GM12865 (cell line): Measurements from ENCODE around the gene DLG1.

Source experiments
- DNase-seq: peaks from one replicate; pipeline ENCODE4 v3.0.0; 2010; ENCODE audit warnings: low read depth
- H3K4me3 ChIP-seq: 2 replicates; pipeline ENCODE4 v1.5.1; 2011; ENCODE audit warnings: mild to moderate bottlenecking, low read depth, low read length, control low read depth
- TF ChIP-seq, protein P1 (sequence below): IDR thresholded peaks from 2 replicates; pipeline ENCODE4 v1.5.1; 2011; ENCODE audit warnings: low read length, control low read depth, low read depth, inconsistent platforms; ENCODE audit not compliant: insufficient read depth; ENCODE audit errors: missing control alignments

The DLG1 gene

DNA sequence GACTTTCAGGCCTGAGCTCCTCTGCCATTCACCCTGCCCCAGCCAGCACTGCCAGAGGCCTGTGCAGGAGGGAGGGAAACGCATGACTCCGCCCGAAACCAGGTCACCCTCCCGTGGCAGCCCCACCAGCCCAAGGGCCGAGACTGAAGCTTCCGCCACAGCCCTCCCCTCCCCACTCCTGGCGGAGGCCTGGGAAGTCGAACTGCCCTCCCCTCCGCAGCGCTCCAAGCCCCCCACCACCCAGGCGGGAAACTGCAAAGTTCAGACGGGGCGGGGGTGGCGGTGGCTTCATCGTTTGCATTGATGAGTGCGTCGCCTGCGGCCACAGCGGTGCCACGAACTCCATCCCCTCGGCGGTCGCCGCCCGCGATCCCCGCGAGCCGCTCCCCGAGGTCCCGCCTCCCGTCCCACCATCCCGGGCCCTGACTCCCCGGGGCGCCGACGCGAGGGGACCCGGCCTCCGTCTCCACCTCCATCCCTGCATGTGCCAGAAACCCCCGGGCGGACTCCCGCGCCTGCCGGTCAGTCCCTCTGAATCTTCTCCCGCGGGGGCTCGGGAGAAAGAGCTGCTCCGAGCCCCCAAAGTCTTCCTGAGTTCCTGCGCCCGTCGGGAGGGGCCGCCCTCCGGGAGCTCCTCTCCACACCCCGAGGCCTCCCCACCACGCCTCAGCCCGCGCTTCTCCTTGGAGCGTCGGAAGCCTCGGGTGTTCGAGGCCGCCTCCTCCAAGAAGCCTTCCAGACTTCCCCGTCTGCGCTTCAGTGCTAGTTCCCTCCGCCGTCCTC lies 269.5 kb downstream of the DLG1 start:
- H3K4me3 ChIP-seq = peak overlapping the region; percentile 83
- DNase-seq = peak; percentile 69
- TF ChIP-seq, protein P1, sequence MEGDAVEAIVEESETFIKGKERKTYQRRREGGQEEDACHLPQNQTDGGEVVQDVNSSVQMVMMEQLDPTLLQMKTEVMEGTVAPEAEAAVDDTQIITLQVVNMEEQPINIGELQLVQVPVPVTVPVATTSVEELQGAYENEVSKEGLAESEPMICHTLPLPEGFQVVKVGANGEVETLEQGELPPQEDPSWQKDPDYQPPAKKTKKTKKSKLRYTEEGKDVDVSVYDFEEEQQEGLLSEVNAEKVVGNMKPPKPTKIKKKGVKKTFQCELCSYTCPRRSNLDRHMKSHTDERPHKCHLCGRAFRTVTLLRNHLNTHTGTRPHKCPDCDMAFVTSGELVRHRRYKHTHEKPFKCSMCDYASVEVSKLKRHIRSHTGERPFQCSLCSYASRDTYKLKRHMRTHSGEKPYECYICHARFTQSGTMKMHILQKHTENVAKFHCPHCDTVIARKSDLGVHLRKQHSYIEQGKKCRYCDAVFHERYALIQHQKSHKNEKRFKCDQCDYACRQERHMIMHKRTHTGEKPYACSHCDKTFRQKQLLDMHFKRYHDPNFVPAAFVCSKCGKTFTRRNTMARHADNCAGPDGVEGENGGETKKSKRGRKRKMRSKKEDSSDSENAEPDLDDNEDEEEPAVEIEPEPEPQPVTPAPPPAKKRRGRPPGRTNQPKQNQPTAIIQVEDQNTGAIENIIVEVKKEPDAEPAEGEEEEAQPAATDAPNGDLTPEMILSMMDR = no peak

DNA sequence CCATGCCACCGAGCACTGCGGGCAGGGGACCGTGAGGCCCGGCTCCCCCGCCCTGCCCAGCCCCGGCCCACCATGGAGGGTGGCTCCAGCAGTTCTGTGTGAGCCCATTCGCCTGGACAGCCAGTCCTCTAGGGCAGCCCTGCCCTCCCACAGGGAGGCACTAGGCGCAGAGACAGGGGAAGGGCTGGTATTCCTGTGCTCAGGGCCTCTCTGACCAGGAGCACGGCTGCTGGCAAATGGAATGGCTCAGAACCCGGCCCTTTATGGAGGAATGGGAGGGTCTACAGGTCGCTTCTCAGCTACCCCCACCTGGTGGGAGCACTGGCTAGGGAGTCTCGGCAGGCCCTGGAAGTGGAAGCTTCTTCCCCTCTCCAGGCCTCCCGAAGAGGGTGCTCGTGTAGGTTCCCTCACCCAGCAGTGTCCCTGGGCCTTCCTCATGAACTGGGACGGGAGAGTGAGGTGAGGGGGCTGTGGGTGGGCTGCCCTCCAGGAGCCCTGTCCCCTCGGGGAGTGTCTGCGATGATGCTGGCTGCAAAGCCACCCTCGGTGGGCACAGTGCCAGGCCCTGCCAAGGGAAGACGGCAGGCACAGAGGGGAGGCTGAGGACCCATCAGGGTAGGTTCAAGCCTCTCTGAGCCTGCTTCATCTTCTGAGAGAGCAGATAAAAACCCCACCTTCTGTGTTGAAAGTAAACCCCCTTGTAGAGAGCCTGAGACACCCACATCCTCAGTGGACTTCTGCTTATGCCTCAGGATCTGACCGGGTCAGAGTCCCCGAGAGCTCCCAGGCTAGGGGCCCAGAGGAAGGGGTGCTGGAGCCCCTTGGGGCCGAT lies 270.3 kb downstream of the DLG1 start:
- DNase-seq = no peak
- TF ChIP-seq, protein P1 = no peak
- peak overlapping the region; percentile 83 for H3K4me3 ChIP-seq

DNA sequence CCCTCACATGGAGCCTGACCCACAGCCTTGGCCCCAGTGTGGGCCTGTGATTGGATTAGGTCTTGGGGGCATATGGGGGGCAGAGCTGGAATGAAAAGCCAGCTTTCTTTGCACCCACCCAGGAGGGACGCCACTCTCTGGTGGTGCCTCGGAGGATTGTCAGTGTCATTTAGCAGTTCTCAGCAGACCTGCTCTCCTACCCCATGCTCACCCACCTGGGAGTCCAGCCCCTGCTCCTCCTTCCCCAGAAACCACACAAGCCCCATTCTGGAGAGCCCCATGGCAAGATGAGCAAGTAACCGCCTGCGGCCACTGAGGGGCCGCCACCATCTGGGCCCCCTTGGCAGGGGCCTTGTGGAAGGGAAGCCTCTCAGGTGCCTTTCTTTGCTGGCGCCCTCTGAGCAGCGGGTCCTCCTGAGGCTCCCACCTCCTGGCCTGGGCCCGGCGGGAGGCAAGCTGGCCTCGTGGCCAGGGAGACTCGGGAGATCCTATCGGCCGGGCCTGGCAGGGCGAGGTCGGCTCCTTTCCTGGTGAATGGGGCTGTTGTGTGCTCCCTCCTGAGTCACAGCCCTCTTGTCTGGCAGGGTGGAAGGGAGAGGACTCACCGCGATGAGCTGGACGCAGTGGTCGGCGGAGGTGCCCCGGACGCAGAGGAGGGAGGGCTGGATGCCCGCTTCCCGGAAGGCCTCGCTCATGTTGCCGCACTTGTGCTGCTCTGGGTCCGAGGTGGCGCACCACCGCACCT lies 271.1 kb downstream of the DLG1 start:
- TF ChIP-seq, protein P1 = no peak
- no peak overlapping the region for H3K4me3 ChIP-seq
- DNase-seq = no peak

DNA sequence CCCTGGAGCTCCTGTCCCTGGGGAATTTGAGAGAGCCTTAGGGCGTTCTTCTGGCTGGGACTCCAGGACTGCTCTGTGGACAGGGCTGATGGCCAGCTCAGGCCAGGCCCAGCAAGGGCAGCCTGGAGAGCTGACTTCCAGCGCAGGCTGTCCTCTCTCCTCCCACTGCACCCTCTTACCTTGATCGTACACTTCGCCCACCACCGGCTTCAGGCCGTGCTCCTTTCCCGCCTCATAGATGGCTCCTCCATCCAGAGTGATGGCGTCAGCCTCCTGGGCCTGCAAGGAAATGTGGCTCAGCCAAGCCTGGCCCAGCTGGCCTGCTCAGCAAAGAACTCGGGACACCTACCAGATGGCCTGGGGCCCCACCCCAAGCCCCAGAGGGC lies 271.9 kb downstream of the DLG1 start:
- DNase-seq = no peak
- TF ChIP-seq, protein P1 = no peak
- no peak overlapping the region for H3K4me3 ChIP-seq

DNA sequence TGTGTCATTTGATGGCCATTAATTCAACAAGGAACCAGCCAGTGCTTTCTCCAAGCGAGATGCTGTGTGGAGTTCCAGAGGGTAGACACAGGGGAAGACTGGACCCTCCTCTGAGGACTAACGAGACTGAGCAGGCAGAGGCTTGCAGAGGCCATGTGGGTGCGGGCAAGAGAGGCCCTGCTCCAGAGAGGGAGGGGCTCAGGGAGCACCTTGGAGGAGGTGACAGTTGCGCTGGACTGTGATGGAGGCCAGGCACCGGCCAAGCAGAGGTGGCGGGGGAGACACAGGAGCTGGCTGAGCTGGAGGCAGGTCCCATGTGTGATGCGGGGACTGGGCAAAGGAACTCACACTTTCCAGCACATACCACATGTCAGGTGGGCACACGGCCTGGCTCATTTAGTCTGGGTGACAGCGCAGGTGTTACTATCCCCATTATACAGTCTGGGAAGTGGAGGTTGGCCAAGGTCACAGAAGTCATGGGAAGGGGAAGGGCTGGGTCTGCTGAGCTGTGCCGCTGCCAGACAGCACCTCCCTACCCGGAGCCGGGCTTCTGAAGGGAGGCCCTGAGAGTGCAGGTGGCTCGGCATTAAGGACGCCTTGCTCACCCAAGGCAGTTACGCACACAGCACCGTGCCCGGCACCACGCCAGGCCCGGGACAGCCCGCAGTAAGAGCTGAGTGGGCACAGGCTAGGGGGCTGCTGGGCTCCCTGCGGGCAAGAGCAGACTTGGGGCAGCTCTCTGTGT lies 272.5 kb downstream of the DLG1 start:
- H3K4me3 ChIP-seq = no peak overlapping the region
- TF ChIP-seq, protein P1 = no peak
- DNase-seq = peak; percentile 1

DNA sequence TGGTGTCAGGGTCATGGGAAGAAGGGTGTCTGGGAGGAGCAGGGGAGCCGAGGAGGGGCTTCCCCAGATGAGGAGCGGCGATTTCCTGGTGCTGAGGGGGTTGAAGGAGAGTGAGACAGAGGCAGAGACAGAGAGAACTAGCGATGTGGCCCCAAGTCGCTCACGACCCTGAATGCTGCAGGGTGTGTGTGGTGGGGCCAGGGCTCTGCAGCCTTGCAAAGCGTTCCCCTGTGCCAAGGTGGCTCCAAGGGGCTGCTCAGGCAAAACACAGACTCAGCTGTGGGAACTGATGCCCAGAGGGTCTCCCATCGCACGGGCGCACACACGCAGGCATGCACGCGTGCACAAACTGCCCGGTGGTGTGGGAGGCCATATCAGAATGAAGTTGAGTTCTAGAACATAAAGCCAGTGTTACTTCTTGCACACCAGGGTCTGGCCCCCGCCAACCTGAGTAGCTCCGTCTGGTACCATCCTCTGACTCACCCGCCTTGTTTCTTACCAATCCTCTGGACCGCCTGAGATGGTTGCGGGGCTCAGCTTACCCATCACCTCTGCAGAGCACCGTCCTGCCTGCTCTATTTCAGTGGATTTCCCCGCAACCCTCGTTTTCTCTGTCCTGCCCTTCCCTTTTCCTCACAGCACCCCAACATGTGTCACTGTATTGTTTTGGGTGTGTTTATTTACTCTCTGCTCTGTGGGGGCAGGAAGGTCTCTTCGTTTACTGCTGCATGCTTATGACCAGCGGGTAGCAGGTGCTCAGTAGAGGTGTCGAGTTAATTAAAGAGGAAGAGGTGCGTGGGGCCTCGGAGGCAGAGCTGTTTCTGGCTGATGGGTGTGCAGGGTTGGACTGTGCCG lies 273.3 kb downstream of the DLG1 start:
- DNase-seq = peak; percentile 2
- TF ChIP-seq, protein P1 = no peak
- no peak overlapping the region for H3K4me3 ChIP-seq
